HEK293 (cell line): ENCODE measurements around the gene RPL4.
"Not testable (repeated sequence)": the region's sequence is repeated elsewhere in the genome, so short reads cannot be mapped to it uniquely, and the experiment has no call there.

Experiments
- ZNF16 ChIP-seq: fragments of 450-650 bp; formaldehyde crosslinking; IDR thresholded peaks from 2 replicates; pipeline ENCODE4 v1.5.1; 2016; ENCODE audit warnings: low read depth, missing biosample characterization, missing genetic modification characterization
- ZNF239 ChIP-seq: fragments of 450-650 bp; formaldehyde crosslinking; IDR thresholded peaks from 2 replicates; pipeline ENCODE4 v1.5.1; 2016; ENCODE audit warnings: missing biosample characterization, missing genetic modification characterization
- TF ChIP-seq, protein P1 (sequence below): fragments of 450-650 bp; formaldehyde crosslinking; IDR thresholded peaks from 2 replicates; pipeline ENCODE4 v1.5.1; 2016; ENCODE audit warnings: missing biosample characterization, missing genetic modification characterization

DNA sequence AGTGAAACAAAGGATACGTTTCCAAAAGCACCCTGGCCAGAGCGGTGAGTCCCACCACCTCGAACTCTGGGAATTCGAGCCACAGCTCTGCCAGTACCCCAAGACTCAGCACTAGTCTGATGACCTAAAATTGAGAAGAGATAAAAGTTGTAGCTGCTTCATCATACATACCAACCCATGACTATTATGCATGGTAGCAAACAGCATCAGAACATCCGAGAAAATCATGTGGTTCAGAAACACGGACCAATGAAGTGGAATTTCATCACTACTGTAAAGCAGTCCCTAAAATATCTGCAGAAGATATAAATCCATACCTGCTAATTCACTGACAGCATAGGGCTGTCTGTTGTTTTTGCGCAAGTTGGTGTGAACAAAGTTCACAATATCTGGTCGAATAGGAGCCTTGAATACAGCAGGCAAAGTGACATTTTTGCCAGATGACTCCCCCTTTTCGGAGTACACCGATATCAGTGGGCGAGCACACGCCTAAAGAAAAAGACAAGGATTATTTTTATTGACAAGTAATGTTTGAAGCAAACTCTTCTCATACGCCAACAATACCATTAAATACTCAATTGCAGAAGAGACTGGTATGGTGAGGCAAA is 1.5 kb downstream of the RPL4 start:
- TF ChIP-seq ZNF16, ZNF239 (tag by site-specific recombination): not testable (repeated sequence)
- TF ChIP-seq, protein P1, sequence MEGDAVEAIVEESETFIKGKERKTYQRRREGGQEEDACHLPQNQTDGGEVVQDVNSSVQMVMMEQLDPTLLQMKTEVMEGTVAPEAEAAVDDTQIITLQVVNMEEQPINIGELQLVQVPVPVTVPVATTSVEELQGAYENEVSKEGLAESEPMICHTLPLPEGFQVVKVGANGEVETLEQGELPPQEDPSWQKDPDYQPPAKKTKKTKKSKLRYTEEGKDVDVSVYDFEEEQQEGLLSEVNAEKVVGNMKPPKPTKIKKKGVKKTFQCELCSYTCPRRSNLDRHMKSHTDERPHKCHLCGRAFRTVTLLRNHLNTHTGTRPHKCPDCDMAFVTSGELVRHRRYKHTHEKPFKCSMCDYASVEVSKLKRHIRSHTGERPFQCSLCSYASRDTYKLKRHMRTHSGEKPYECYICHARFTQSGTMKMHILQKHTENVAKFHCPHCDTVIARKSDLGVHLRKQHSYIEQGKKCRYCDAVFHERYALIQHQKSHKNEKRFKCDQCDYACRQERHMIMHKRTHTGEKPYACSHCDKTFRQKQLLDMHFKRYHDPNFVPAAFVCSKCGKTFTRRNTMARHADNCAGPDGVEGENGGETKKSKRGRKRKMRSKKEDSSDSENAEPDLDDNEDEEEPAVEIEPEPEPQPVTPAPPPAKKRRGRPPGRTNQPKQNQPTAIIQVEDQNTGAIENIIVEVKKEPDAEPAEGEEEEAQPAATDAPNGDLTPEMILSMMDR (tag by site-specific recombination) = not testable (repeated sequence)
